ENCODE data around the gene CHST13.

The CHST13 gene

DNA sequence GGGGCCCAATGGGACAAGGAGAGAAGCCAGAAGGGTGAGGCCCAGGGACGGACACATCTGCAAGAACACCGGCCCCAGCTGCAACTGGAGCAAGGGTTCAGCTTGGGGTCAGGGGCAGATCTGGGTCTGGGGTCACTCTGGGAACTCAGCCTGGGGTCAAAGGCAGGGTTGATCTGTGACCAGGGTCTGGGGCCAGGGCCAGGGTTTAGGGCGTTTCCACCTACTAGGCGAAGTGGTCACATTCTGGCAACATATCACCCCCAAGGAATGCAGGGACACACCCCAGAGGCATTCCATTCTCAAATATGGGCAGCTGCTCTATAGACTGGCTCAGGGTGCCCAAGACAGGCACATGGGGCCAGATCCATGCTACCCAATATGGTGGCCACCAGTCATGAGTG, 15.4 kb upstream of the CHST13 start:
- DNase-seq (ENCODE audit: low read depth in 2 of 2), result no peak

- no peak for DNase-seq (ENCODE audit: low read depth in 2 of 2)
Observed at GRCh38 chr3:126509597-126510307, 14.2 kb upstream of the CHST13 start.

DNA sequence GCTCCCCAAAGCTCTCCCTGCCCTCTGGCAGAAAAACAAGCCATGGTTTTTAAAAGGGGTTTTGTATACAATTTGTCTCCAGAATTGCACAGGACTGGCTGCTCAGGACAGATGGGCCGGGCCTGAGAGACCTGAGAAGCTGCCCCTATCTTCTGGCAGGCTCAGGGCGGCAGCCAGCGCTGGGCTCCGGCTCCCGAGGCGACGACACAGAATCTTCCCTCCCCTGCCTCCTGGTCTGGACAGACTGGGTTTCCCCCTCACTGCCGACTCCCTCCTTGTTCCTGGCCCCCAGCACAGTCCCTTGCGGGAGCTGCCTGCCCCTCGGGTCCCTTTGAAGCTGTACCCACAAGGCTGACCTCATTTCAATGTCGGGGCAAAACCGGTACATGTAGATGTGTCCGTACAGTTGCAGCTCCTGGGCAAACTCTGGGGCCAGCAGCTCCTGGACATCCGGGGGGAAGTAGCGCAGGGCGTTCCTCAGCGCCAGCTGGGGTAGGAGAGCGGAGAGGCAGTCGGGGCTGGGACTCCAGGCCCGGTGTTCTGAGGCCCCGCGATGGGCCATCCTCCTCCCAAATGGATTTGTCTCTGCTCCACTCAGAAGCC, 13.5 kb upstream of the CHST13 start:
- no peak for DNase-seq (ENCODE audit: low read depth in 2 of 2)

GRCh38 chr3:126511291-126511690, 12.7 kb upstream of the CHST13 start:
- DNase-seq (ENCODE audit: low read depth in 2 of 2), result no peak

GRCh38 chr3:126512026-126512425, 11.9 kb upstream of the CHST13 start:
- DNase-seq (ENCODE audit: low read depth in 2 of 2), result no peak

DNA sequence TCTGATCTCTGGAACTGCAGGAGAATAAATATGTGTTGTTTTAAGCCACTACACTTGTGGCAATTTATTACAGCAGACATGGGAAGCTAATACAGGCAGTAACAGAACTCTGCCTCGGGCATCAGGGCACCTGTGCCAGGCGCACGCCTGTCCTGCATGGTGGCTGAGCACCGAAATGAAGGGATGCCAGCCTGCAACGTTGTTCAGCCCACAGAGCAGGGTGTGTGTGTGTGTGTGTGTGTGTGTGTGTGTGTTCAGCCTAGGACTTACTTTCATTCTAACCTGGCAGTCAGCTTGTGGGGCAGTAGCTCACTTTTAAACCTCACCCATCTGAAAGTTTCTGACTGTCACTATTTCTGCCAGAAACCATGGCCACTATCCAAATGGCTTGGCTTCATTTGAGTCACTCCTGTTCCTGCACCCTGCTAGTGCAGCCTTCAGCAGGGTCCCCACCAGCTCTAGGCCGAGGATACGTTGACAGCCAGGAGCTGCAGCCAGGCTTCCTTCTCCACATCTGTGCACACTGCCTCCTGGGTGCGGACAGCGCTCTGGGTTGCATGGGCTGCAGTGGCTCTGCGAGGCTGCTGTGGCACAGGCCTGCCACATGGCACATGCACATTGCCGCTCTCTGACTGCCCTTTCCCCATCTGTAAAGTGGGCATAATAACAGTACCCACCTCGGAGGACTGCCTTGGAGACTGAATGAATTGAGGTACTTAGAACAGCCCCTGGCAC, 10.9 kb upstream of the CHST13 start:
- DNase-seq (ENCODE audit: low read depth in 2 of 2), result no peak

GRCh38 chr3:126514161-126514560, 9.8 kb upstream of the CHST13 start:
- no peak for DNase-seq (ENCODE audit: low read depth in 2 of 2)

DNA sequence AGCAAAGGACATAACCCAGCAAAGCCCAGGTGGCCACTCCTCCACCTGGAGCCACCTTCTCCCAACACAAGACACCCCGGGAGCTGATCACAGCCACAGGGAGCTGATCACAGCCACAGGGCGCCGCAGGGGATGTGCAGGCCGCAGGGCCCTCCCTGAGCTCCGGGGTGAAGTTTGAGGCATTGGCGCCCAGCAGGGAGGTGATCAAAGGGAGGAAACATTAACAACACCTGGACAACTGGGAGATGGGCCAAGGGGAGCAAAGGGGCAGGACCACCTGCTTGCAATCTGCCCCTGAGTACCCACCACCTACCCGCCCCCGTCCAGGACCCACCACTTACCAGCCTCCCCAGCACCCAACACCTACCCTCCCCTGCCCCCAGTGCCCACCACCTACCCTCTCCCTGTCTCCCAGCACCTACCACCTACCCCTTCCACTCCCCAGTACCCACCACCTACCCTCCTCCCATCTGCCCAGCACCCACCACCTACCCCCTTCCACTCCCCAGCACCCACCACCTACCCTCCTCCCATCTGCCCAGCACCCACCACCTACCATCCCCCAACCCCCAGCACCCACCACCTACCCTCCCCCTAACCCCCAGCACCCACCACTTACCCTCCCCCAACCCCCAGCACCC, 8.8 kb upstream of the CHST13 start:
- DNase-seq (ENCODE audit: low read depth in 2 of 2), result no peak

DNA sequence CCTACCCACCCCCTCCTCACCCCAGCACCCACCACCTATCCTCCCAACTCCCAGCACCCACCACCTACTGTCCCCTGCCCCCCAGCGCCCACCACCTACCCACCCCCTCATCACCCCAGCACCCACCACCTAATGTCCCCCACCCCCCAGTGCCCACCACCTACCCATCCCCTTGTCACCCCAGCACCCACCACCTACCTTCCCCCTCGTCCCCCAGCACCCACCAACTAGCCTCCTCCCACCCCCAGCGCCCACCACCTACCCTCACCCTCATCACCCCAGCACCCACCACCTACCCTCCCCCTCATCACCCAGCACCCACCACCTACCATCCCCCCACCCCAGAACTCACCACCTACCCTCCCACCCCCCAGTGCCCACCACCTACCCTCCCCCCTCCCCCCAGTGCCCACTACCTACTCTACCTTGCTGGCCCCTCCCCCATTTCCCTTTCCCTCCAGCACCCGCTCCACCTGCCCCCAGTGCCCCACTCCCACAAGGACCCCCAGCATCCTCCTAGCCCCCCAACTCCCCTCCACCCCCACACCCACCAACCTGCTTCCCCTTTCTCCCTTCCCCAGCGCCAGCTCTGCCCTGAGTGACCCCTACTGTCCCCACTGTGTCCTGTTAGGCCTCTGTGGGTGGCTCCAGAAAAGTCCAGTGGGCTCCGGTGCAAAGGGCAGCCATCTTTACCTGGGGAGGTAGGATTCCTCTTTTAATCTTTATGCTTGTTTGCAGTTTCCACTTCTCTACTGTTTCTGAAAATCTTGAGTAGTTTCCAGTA, 7.6 kb upstream of the CHST13 start:
- DNase-seq (ENCODE audit: low read depth in 2 of 2), result no peak

GRCh38 chr3:126516936-126517290, 7.0 kb upstream of the CHST13 start:
- no peak for DNase-seq (ENCODE audit: low read depth in 2 of 2)

DNA sequence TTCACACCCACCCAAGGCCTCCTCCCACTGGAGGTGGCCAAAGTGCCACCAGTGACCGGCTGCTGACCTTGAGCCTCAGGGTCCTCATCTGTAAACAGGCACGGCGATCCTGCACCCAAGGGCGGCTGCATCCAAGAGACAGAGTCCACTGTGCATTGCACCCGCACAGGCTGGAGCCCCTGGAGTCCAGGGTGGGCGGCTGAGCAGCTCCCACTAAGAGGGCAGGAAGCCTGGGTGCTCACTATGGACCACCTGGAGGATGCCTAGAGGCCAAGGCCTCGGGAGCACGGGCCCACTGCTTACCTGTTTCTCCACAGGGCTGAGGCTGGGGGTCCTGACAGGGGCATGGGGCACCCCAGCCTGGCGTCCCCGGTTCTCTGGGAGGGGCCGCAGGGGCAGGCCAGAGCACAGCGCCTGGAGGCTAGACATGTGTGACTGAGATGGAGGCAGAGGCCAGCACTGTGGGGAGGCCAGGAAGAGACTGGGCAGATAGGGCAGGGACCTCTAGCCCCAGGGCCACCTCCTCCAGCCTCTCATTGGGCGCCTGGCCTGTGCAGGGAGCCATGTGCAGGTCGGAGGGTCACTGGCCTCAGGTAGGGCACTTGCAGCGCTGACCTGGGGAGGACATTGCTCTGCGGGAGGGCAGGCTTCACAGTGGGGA, 6.5 kb upstream of the CHST13 start, which contains the start of gene UROC1:
Gene UROC1, minus strand, starts transcription at position 483 of the 661 bp plus-strand sequence. Its CDS starts 54 bp downstream, at position 429.
- DNase-seq (ENCODE audit: low read depth in 2 of 2), result no peak

DNA sequence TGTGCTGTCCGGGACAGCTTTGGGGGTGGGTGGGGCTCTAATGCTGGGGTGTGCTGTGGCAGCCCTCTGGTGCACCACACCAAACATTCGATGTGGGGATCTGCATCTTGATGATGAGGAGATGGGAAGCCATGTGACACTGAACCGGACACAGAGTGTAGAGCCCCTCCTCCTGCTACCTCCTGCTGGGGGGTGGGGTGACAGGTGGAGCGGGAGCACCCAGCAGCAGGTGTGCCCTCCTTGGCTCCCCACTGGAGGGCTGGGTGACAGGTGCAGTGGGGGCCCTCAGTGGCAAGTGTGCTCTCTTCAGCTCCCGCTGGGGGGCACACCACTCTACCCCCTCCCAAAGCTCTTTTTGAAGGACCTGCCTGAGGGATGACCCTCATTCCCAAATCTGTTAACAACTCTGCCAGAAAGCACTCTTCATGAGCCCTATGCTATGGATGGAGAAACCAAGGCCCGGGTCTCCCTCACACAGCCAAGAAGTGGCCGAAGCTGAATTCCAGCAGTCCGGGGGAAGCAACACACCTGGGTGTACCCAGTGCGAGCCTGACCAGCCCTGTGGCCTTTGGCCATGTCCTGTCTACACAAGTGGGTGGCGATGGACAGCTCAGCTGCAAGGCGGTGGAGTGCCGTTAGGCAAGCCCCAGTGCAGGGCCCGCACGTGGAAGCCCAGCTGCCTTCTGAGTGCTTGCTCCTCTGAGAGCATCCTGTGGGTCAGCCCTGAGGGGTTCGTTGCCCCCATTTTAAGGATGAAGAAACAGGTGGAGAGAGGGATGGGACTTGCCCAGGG, 5.8 kb upstream of the CHST13 start:
- DNase-seq (ENCODE audit: low read depth in 2 of 2), result no peak

- no peak for DNase-seq (ENCODE audit: low read depth in 2 of 2)
Observed at GRCh38 chr3:126518779-126519177, 5.2 kb upstream of the CHST13 start.

DNA sequence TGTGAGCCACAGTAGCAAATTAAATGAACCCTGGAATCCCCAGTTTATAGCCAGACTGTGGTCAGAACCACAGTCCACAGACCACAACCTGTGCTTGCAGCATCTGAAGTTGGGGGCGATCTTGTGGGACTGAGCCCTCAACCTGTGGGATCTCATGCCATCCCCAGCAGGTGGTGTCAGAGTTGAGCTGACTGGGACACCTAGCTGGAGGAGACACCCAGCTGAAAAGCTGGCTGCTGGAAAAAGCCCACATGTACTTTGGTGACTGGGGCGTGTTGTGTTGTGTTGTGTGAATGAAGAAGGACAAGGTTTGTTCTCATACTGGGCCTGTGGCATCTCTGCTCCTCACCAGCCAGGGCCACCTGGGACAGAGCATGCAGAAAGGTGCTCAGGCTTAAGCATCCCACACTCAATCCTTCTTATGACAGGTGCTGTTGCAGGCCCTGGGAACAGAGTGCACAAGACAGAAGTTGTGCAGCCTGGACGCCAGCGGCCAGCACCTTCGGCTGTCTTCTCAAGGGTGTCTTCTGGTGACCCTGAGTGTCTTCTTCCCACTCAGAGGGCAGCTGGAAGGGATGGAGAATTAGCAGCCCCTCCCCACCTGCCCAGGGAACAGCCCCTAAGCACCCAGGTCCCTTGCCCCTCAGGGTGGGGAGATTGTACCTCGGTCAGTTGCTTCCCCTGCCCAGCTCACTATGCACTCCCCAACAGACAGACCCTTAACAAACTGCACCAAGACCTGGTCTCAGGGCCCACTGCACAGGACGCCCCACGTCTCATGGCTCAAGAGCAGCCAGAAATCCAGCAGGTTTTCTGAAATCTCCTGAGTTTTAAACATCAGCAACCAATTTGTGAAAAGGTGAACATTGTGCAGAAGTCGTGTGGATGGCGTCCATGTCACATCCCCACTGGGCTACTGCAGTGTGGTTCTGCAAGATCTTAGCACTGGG, 4.2 kb upstream of the CHST13 start:
- DNase-seq (ENCODE audit: low read depth in 2 of 2), result no peak

DNA sequence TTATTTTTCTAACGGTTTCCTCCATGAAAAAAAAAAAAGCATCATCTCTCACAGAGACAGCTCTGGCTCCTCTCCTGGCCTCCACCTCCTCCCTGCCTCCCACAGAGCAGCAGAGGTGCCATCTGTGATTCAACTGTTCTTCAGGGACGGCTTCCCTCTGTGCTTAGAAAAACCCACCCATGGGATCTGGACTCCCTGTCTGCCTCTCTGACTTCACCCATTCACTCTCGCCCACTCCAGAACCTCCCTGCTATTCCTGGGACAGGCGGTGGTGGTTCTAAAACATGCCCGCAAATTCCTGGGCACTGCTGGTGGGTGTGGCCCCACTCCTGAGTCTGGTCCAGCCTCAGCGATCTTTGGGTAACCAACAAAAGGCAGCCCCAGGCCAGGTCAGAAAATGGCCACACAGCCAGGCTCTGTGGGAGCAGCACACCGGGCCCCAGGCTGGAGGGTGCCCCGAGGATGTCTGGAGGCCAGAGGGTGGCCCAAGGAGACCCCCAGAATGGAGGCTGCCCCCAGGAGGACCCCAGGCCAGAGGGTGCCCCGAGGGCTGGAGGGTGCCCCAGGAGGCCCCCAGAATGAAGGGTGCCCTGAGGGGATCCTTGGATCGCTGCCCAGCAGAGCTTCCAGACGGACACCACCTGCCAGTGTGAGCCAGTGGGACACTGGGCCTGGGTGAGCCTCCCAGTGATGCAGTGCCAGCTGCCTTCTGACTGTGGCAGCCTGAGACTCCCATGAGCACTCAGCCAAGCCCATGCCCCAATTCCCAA, 2.6 kb upstream of the CHST13 start:
- DNase-seq (ENCODE audit: low read depth in 2 of 2), result no peak

- DNase-seq (ENCODE audit: low read depth in 2 of 2), result no peak
Observed at GRCh38 chr3:126522363-126522788, 1.6 kb upstream of the CHST13 start.

DNA sequence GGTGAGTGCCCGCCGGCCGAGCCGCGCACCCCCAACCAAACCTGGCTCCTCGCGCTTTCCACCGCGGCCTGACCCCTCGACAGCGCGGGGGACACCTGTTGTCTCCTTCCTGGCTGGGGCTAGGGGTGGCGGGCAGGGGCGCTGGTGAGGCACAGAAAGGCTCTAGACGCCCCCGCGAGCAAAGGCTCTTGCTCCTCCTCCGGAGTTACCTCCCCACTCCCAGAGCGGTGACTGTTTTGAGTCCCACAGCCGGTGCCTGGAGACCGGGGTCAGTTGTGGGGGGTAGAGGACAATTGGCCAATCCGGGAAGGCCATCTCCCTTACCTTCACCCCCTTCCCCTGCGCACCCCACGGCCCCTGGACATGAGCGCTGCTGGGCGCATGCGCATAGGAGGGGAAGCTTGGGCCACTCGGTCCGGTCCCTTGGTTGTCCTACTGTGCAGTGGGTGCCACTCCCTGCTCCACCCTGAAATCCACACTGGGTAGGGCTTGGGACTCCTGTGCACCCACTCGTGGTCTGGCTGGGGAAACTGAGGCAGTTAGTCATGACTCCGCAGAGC, 554 bp downstream of the CHST13 start:
- no peak for DNase-seq (ENCODE audit: low read depth in 2 of 2)
